Activated B cell treated with CpG ODN at 0.5 μM for 24 hours (primary cell): ENCODE data around the gene PDCD11. TPM values are rescaled to one million over a fixed set of nuclear protein-coding genes. Genes with fewer than 3 reads are reported as not detected.

Experiments
- ATAC-seq: fragments of 200-7000 bp; cut with Tn5 transposase; one replicate; pipeline ENCODE4 v1.10.0; 2021; ENCODE audit warnings: low read depth, mild to moderate bottlenecking, moderate library complexity
- CTCF ChIA-PET: fragments of 350-600 bp; sonication (Branson Sonifier 250); formaldehyde crosslinking; loops from one replicate; lab custom pipeline; 2021; ENCODE audit warnings: antibody characterized with exemption; lab: Charles Lee
- POLR2A ChIA-PET: fragments of 350-600 bp; sonication (Branson Sonifier 250); formaldehyde crosslinking; loops from one replicate; lab custom pipeline; 2021; ENCODE audit warnings: antibody characterized with exemption; lab: Charles Lee
- DNase-seq: peaks from one replicate; pipeline ENCODE4 v3.0.0; 2022
- H3K27ac Mint-ChIP-seq: one replicate; pipeline ENCODE4 v1.8.0; 2020; ENCODE audit warnings: mixed read lengths
- H3K27me3 Mint-ChIP-seq: one replicate; pipeline ENCODE4 v1.8.0; 2021; ENCODE audit warnings: mixed read lengths
- H3K36me3 Mint-ChIP-seq: one replicate; pipeline ENCODE4 v1.8.0; 2021; ENCODE audit warnings: low read depth, mixed read lengths
- H3K4me1 Mint-ChIP-seq: one replicate; pipeline ENCODE4 v1.8.0; 2021; ENCODE audit warnings: mixed read lengths
- H3K4me3 Mint-ChIP-seq: one replicate; pipeline ENCODE4 v1.8.0; 2020; ENCODE audit warnings: mild to moderate bottlenecking, mixed read lengths
- H3K9me3 Mint-ChIP-seq: one replicate; pipeline ENCODE4 v1.8.0; 2020; ENCODE audit warnings: mixed read lengths
- CTCF ChIP-seq: fragments of 200-600 bp; IDR thresholded peaks from one replicate; pipeline ENCODE4 v1.8.0; 2022; ENCODE audit warnings: antibody characterized with exemption, mild to moderate bottlenecking
- intact Hi-C: fragments of 100-400 bp; cut with micrococcal nuclease; formaldehyde crosslinking; loops from one replicate; pipeline ENCODE4 v1.15.1; 2024
- total RNA-seq: library from RNA; stranded (reverse); gene quantifications from 2 replicates; pipeline ENCODE4 v1.2.3, GENCODE V29; 2022

Gene PDCD11
- total RNA-seq, 1 donor from 2014 or later: 66.0 TPM

DNA sequence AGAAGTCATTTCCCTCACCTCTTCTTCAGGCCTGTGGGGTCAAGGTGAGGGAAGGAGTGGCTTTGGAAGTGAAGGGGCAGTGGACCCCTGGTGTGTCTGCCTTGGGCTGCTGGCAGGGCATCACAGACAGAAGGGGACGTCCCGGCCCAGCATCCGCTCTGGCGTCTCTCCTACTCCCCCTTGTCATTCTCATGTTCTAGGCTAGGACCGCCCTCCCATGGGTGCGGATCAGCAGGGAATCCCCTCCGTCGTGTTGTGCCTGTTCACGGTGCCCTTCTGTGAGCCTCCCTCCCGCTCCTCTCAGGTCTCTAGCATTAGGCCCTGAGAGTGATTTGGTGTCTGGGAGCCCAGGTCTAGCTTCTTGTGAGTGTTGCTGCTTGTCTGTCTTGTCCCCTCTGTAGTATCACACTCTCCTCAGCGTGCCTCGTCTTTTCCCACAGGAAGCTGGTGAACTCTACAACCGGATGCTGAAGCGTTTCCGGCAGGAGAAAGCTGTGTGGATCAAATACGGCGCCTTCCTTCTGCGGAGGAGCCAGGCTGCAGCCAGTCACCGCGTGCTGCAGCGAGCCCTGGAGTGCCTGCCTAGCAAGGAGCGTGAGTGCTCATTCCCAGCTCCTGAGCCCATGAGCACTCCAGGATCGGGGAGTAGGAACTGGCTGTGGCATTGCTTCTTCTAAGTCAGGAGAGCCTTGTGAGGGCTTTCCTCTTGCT lies 47.2 kb downstream of the PDCD11 start:
- intact Hi-C loops: no loop called here
- no peak overlapping the region for H3K4me3 Mint-ChIP-seq
- no peak for TF ChIP-seq CTCF
- ChIA-PET POLR2A (no interaction called here), CTCF (interaction anchor here (0.8 kb wide), 1 partner anchor 37 kb away, joined by 3 read pairs; no protein-coding TSS in a partner anchor)
- DNase-seq: no peak
- H3K9me3 Mint-ChIP-seq: no peaks in the 10 kb centered on the region
- H3K27ac Mint-ChIP-seq: no peak overlapping the region
- peaks cover 84% of the 10 kb centered on the region for H3K36me3 Mint-ChIP-seq
- peaks cover 4% of the 10 kb centered on the region for H3K4me1 Mint-ChIP-seq
- ATAC-seq: no peak
- no peaks in the 10 kb centered on the region for H3K27me3 Mint-ChIP-seq

- intact Hi-C loops: no loop called here
- no peak for ATAC-seq
- CTCF ChIA-PET: no interaction called here
- Mint-ChIP-seq H3K27ac (no peak overlapping the region), H3K9me3 (no peaks in the 10 kb centered on the region), H3K4me3 (no peak overlapping the region), H3K36me3 (peaks cover 88% of the 10 kb centered on the region), H3K4me1 (peaks cover 12% of the 10 kb centered on the region), H3K27me3 (no peaks in the 10 kb centered on the region)
- no peak for TF ChIP-seq CTCF
- POLR2A ChIA-PET: no interaction called here
- DNase-seq: no peak
Measured at GRCh38 chr10:103444478-103444877, 48.1 kb downstream of the PDCD11 start.

DNA sequence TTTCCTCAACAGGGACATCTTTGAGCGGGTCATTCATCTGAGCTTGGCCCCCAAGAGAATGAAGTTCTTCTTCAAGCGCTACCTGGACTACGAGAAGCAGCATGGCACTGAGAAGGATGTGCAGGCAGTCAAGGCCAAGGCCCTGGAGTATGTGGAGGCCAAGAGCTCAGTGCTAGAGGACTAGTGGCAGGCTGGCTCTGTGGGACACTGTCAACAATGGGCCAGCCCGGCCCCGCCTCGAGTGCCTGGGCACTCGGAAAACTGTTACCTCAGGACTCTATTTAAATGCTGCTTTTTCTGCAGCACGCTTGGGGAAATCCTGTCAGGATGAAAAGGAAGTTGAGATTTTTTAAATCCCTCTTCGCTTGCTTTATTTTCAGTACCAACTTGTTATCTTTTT lies 48.9 kb downstream of the PDCD11 start:
- H3K27ac Mint-ChIP-seq: peak overlapping the region; percentile 30
- POLR2A ChIA-PET: no interaction called here
- peaks cover 87% of the 10 kb centered on the region for H3K36me3 Mint-ChIP-seq
- no peaks in the 10 kb centered on the region for H3K9me3 Mint-ChIP-seq
- CTCF ChIA-PET: no interaction called here
- TF ChIP-seq CTCF: no peak
- DNase-seq (no peak), ATAC-seq (no peak)
- H3K27me3 Mint-ChIP-seq: no peaks in the 10 kb centered on the region
- peaks cover 20% of the 10 kb centered on the region for H3K4me1 Mint-ChIP-seq
- intact Hi-C loops: no loop called here
- no peak overlapping the region for H3K4me3 Mint-ChIP-seq

GRCh38 chr10:103445767-103446567 lies 49.5 kb downstream of the PDCD11 start:
- ATAC-seq (no peak), DNase-seq (no peak)
- TF ChIP-seq CTCF: no peak
- Mint-ChIP-seq H3K4me3 (no peak overlapping the region), H3K9me3 (no peaks in the 10 kb centered on the region), H3K27ac (peak overlapping the region; percentile 30), H3K4me1 (peaks cover 26% of the 10 kb centered on the region), H3K36me3 (peaks cover 84% of the 10 kb centered on the region), H3K27me3 (no peaks in the 10 kb centered on the region)
- intact Hi-C loops: no loop called here
- ChIA-PET POLR2A (interaction anchor here (1.1 kb wide), 1 partner anchor 26 kb away, joined by 4 read pairs; no protein-coding TSS in a partner anchor), CTCF (no interaction called here)

GRCh38 chr10:103447187-103447586 lies 50.8 kb downstream of the PDCD11 start:
- ChIA-PET POLR2A (interaction anchor here (1.1 kb wide), 1 partner anchor 25 kb away, joined by 4 read pairs; no protein-coding TSS in a partner anchor), CTCF (no interaction called here)
- Mint-ChIP-seq H3K4me1 (peaks cover 32% of the 10 kb centered on the region), H3K36me3 (peaks cover 74% of the 10 kb centered on the region), H3K27me3 (no peaks in the 10 kb centered on the region), H3K4me3 (no peak overlapping the region), H3K27ac (no peak overlapping the region), H3K9me3 (no peaks in the 10 kb centered on the region)
- no peak for DNase-seq
- no peak for TF ChIP-seq CTCF
- ATAC-seq: no peak
- intact Hi-C loops: no loop called here
